H1 (cell line): ENCODE results near the gene APLP2. TPM values are rescaled to one million over a fixed set of nuclear protein-coding genes. Genes with fewer than 3 reads are reported as not detected.

Source experiments
- ASH2L ChIP-seq: fragments of 200-600, 300-600 bp; sonication (generic); IDR thresholded peaks from one replicate; pipeline ENCODE4 v1.7.1; 2017; ENCODE audit warnings: low read length
- BCL11A ChIP-seq, 2 experiments: IDR thresholded peaks; one replicate each; pipeline ENCODE4 v1.6.1; 2011; ENCODE audit warnings: low read depth in 2 of 2, low read length in 2 of 2, mild to moderate bottlenecking in 2 of 2
- CBX5 ChIP-seq: fragments of 300-800, 300-1000 bp; sonication (generic); IDR thresholded peaks from 2 replicates; pipeline ENCODE4 v1.7.1; 2016; ENCODE audit warnings: antibody characterized with exemption, low read length, low read depth
- CHD1 ChIP-seq: IDR thresholded peaks from 2 replicates; pipeline ENCODE4 v1.6.1; 2012; ENCODE audit warnings: low read depth, low read length, improper control_type of control experiment
- JUND ChIP-seq: IDR thresholded peaks from 2 replicates; pipeline ENCODE4 v1.6.1; 2011; ENCODE audit warnings: mild to moderate bottlenecking, improper control_type of control experiment, low read length
- SIRT6 ChIP-seq: IDR thresholded peaks from one replicate; pipeline ENCODE4 v1.7.1; 2012; ENCODE audit warnings: low read length, inconsistent platforms
- polyA plus RNA-seq, 7 experiments: library from polyadenylated mRNA; depleted of rRNA in 3 of 7; stranded (reverse) in 5 of 7; unstranded in 2 of 7; fragments of >200 nt in 5 of 7; fragments of 200-250 nt in 2 of 7; gene quantifications; 1 replicate in 5 of 7; 2 replicates in 1 of 7; 4 replicates in 1 of 7; pipeline versions ENCODE4 v1.2.1 to v1.2.3, GENCODE V29; 2011 to 2013; ENCODE audit warnings: missing spikeins in 2 of 7, mixed read lengths in 2 of 7
- total RNA-seq: library from RNA; stranded (reverse); fragmentation: NEBNext Ultra II Directional; extraction: Animal tissue kit (Norgen Biotek cat#: 25700); gene quantifications from 2 replicates; pipeline ENCODE4 v1.2.1, GENCODE V29; 2021

APLP2 gene
- total and polyA plus RNA-seq, 2 of the 8 experiments (the other 6 are each of a cell fraction or from before 2014, with no cell fraction given), result 222 to 315 TPM

DNA sequence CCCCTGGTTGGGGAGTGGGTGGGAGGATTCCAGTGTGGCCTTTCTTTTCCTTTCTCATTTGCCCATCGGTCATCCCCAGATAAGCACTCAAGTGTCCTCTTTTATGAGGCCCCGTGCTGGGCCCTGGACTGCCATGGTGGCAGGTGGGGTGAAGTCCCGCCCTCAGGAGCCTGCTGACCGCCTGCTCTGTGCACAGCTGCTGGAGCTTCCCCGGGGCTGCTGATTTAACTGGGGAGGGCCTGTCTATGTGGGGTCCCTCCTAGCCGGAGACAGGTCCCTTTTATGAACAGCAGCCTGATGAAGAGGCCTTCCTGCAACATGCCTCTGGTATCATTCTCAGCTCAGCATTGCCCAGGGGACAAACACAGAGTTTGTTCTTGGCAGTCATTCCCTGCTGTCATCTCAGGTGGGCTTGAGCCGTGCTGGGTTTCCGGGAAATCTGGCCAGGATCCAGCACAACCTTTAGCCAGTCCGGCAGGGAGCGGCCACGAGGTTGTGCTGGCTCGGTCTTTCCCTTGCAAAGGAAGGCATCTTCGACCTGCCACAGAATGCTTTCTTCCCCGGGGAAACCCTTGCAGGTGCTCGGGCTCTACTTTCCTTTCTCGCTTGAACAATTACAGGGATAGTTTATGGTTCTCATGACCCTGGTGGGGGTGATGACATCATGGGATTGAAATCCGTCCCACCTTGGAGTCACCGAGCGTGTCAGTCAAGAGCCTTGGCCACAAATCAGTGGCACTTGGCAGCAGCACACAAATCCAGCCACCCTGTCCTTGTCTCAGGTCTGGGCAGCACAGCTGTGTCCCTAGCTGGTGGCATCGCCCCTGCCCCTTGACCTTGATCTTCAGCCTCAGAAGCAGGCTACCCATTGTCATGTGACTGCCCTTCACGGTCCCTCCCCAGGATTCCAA, 110.0 kb downstream of the APLP2 start (continued):
- no peak for TF ChIP-seq BCL11A (IDR thresholded peaks at IDR 0.05; ENCODE audit: low read depth in 2 of 2, low read length in 2 of 2)
- TF ChIP-seq JUND, result no peak
- no peak for TF ChIP-seq CBX5
- TF ChIP-seq CHD1, result no peak
- TF ChIP-seq ASH2L, result no peak
- TF ChIP-seq SIRT6, result no peak
